Karpas-422 (cell line): Measurements from ENCODE around the gene TWIST2. TPM values are rescaled to one million over a fixed set of nuclear protein-coding genes. Genes with fewer than 3 reads are reported as not detected.
A peak's percentile ranks its signal among the peaks of the same experiment; 100 is the strongest.

Experiments used
- DNase-seq: peaks from one replicate; pipeline ENCODE4 v3.0.0-alpha.2; 2015
- H2AFZ ChIP-seq: fragments of 200-600 bp; sonication (generic); 2 replicates; pipeline ENCODE4 v1.6.1; 2014; ENCODE audit warnings: antibody characterized with exemption, low read length, mixed read lengths
- H3K27ac ChIP-seq: fragments of 200-600 bp; sonication (generic); 2 replicates; pipeline ENCODE4 v1.5.1; 2014; ENCODE audit warnings: mild to moderate bottlenecking, low read length, moderate library complexity
- H3K27me3 ChIP-seq: fragments of 200-600 bp; sonication (generic); 2 replicates; pipeline ENCODE4 v1.6.1; 2014; ENCODE audit warnings: low read length, mixed read lengths
- H3K36me3 ChIP-seq: fragments of 200-600 bp; sonication (generic); 2 replicates; pipeline ENCODE4 v1.6.1; 2014; ENCODE audit warnings: low read length, mixed read lengths; ENCODE audit not compliant: insufficient read depth
- H3K4me1 ChIP-seq: fragments of 200-600 bp; sonication (generic); 2 replicates; pipeline ENCODE4 v1.6.1; 2014; ENCODE audit warnings: mild to moderate bottlenecking, low read length, mixed read lengths
- H3K4me2 ChIP-seq: fragments of 200-600 bp; sonication (generic); 2 replicates; pipeline ENCODE4 v1.6.1; 2014; ENCODE audit warnings: low read length, low read depth, mild to moderate bottlenecking; ENCODE audit not compliant: poor library complexity, severe bottlenecking
- H3K4me3 ChIP-seq: fragments of 200-600 bp; sonication (generic); 2 replicates; pipeline ENCODE4 v1.5.1; 2014; ENCODE audit warnings: mild to moderate bottlenecking, antibody characterized with exemption, low read length, mixed read lengths
- H3K79me2 ChIP-seq: fragments of 200-600 bp; sonication (generic); 2 replicates; pipeline ENCODE4 v1.6.1; 2014; ENCODE audit warnings: mild to moderate bottlenecking, low read length, mixed read lengths
- H3K9ac ChIP-seq: fragments of 200-600 bp; sonication (generic); 2 replicates; pipeline ENCODE4 v1.6.0; 2014; ENCODE audit warnings: low read length
- H3K9me2 ChIP-seq: fragments of 200-600 bp; sonication (generic), shearing (Covaris generic); replicated peaks from 2 replicates; pipeline ENCODE4 v1.6.0; 2014; ENCODE audit warnings: mild to moderate bottlenecking, low read length, moderate library complexity; ENCODE audit not compliant: insufficient read depth
- H3K9me3 ChIP-seq: fragments of 300-700, 200-600 bp; sonication (generic); 2 replicates; pipeline ENCODE4 v1.6.1; 2014; ENCODE audit warnings: low read length, mixed read lengths
- H4K20me1 ChIP-seq: fragments of 200-600 bp; sonication (generic); 2 replicates; pipeline ENCODE4 v1.6.1; 2014; ENCODE audit warnings: mild to moderate bottlenecking, antibody characterized with exemption, low read length, low read depth; ENCODE audit not compliant: insufficient read depth
- total RNA-seq: library from RNA; depleted of rRNA; stranded (reverse); fragments of >200 nt; shearing (Covaris generic); gene quantifications from 2 replicates; pipeline ENCODE4 v1.2.3, GENCODE V29; 2014; ENCODE audit warnings: low replicate concordance

The TWIST2 gene
- total RNA-seq, 1 experiment from 2014 or later: 0.67 TPM

DNA sequence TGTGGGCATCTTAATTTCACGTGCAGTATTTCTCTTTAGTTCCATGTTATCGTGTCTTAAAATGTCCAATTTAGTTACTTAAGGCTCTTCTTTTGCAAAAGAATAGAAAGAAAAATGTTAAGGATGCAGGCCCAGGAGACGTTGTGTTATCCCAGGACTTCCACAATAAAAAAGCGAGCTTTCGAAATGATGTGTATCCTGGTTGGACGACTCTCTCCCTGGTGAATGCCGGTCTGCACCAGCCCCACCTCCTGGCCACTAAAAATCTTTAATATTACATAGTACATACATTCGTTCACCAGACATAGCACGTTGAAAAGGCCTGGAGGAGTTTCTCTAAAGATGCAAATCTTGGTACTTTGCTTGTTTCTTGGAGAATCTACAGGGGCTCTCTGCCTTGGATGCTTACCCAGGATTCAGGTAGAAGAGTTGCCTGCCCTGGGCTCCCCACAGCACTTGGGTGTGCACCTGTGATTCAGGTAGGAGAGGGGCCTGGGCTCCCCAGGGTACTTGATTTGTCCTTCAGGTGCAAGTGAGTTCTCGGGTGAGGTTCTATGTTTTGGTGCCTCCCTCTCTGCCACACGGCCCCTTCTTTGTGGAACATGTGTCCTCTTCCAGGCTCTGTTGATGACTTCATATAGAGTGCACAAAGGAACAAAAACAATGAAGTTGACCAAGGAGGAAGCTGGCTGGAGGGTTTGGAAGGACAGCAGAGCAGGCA is 26.6 kb downstream of the TWIST2 start:
- Histone ChIP-seq H3K9ac (no peak overlapping the region), H3K27me3 (no peaks in the 10 kb centered on the region), H3K27ac (no peak overlapping the region), H3K79me2 (no peaks in the 10 kb centered on the region), H3K4me2 (no peak overlapping the region), H4K20me1 (no peaks in the 10 kb centered on the region), H3K9me3 (no peaks in the 10 kb centered on the region), H3K4me3 (no peak overlapping the region), H3K4me1 (no peaks in the 10 kb centered on the region), H2AFZ (no peak overlapping the region), H3K36me3 (no peaks in the 10 kb centered on the region), H3K9me2 (no peaks in the 10 kb centered on the region)
- no peak for DNase-seq

DNA sequence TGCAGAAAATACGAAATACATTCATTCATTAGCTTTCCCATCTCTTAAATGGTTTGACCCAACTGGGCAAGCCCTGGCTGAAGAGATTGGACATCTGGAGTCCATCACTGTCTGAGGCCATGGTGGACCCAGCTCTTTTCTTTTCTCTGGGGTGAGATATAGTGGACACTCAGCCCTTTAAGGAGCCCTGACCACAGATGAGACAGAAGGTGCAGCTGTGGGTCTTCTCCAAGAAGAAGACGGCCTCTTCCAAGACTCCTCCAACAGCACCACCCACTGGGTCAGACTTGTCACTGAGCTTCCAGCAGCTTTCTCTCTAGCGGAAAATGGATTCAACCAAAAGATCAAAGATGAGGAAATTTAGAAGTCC is 27.2 kb downstream of the TWIST2 start:
- Histone ChIP-seq H3K9me3 (no peaks in the 10 kb centered on the region), H3K9ac (no peak overlapping the region), H3K4me2 (no peak overlapping the region), H3K4me3 (no peak overlapping the region), H3K27me3 (no peaks in the 10 kb centered on the region), H2AFZ (no peak overlapping the region), H3K27ac (no peak overlapping the region), H4K20me1 (no peaks in the 10 kb centered on the region), H3K4me1 (no peaks in the 10 kb centered on the region), H3K9me2 (no peaks in the 10 kb centered on the region), H3K79me2 (no peaks in the 10 kb centered on the region), H3K36me3 (no peaks in the 10 kb centered on the region)
- DNase-seq: peak; percentile 78

DNA sequence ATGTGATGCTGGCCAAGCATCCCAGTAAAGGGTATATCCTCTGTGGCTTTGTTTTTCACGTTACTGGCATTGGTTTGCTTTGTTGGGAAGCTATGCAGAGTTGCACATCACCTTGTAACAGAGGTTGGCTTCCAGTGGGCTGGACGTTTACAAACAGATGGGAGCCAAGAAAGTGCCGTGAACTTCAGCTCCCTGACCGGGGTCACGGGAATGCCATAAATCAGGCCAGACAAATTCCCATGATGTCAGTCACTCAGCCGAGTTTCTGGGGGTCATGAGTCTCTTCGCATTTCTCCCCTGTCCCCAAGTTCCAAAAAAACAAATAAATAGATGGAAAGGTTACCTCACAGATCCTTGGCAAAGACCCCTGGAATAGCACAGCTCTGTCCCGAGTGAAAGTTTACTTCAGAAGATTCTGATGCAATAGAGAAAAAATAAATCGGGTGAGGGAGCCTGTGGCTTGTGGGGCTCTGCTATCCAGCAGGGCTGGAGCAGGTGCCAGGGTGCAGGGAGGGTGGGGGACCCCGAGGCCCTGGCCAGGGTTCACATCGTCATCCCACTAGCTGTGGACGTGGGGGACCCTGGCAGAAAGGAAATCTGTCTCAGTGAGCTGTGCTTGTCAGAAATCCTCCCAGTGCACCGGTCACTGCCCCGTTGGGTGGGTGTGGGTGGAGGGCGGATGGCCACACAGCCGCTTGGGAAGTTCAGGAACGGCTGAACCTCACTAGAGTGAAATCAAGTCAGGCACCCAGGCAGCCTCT is 27.8 kb downstream of the TWIST2 start:
- no peaks in the 10 kb centered on the region for H3K27me3 ChIP-seq
- H3K4me2 ChIP-seq: no peak overlapping the region
- no peaks in the 10 kb centered on the region for H3K9me3 ChIP-seq
- no peaks in the 10 kb centered on the region for H3K9me2 ChIP-seq
- no peak for DNase-seq
- H3K36me3 ChIP-seq: no peaks in the 10 kb centered on the region
- no peak overlapping the region for H3K9ac ChIP-seq
- no peaks in the 10 kb centered on the region for H3K4me1 ChIP-seq
- H3K79me2 ChIP-seq: no peaks in the 10 kb centered on the region
- no peak overlapping the region for H3K27ac ChIP-seq
- no peak overlapping the region for H3K4me3 ChIP-seq
- no peaks in the 10 kb centered on the region for H4K20me1 ChIP-seq
- H2AFZ ChIP-seq: no peak overlapping the region

DNA sequence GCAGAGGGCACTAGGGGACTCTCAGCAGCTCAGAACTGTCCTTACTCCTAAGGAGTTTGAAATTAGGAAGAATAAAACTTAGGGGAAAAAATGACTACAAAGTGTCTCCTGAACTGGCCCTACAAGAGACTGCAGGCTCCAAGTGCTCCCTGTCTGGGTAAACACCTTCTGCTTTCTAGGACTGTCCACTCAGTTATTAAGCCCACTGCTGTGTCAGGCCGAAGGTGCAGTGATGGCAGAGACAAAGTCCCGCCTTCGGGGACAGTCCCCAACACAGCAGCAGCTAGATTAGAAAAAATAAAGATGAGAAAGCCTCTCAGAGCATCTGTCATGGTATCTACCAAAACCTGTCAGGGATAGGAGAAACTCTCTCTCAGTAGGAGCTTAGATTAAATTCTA is 28.3 kb downstream of the TWIST2 start:
- Histone ChIP-seq H3K4me3 (no peak overlapping the region), H3K9me2 (no peaks in the 10 kb centered on the region), H3K9ac (no peak overlapping the region), H3K36me3 (no peaks in the 10 kb centered on the region), H3K4me2 (no peak overlapping the region), H3K79me2 (no peaks in the 10 kb centered on the region), H3K9me3 (no peaks in the 10 kb centered on the region), H3K4me1 (no peaks in the 10 kb centered on the region), H4K20me1 (no peaks in the 10 kb centered on the region), H3K27me3 (no peaks in the 10 kb centered on the region), H3K27ac (no peak overlapping the region), H2AFZ (no peak overlapping the region)
- DNase-seq: no peak

DNA sequence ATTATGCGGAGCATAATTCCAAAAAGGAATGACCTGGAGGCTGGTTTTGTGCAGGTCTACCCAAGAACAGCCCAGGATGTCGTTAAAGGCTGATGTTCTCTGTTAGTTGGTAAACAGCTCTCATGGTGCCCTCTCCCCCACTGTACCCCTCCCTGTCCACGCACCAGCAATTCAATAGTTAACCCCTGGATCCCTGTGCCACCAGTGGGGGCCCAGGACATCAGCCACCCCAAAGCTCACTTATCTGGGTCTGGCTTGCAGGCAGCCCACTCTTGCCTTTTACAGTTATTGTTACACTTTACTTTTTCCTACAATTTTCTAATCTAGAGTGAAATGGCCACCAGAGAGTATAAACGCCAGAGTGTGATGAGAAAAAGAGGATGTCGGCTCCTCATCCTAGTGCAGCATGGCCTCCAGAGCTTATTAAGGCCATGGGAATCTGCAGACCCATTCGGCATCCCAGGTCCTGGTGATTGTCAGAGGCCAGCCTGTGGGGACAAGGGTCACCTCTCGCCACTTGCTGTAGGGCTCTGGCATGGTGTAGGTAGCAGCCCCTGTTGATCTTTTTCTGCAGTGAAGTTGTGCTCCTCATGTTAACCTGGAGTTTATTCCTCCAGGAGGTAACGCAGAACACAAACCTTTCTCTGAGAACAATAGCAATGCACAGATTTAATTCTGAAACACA is 30.3 kb downstream of the TWIST2 start:
- H3K9me2 ChIP-seq: no peaks in the 10 kb centered on the region
- no peaks in the 10 kb centered on the region for H3K36me3 ChIP-seq
- no peak overlapping the region for H3K9ac ChIP-seq
- no peak overlapping the region for H3K4me3 ChIP-seq
- H4K20me1 ChIP-seq: no peaks in the 10 kb centered on the region
- no peak overlapping the region for H3K27ac ChIP-seq
- H2AFZ ChIP-seq: no peak overlapping the region
- no peaks in the 10 kb centered on the region for H3K79me2 ChIP-seq
- H3K27me3 ChIP-seq: no peaks in the 10 kb centered on the region
- H3K4me2 ChIP-seq: no peak overlapping the region
- no peaks in the 10 kb centered on the region for H3K9me3 ChIP-seq
- no peaks in the 10 kb centered on the region for H3K4me1 ChIP-seq
- DNase-seq: no peak

DNA sequence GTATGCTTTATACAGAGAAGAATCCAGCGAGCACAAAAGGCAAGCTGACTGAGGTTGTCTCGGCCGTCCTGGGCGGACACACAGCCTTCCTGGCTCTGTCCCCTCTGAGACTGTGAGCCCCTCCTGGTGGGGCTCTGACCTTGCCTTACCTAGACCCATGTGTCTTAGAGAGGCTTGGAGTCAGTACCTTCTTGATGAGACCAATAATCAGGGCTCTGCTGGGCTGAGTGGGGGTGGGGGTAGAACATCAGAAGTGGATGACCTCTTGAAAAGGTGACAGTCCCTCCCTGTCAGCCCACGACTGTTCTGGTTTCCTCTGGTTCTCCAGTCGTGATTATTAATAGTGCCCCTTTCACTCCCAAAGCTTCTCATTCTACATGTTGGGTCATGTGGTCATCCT is 31.2 kb downstream of the TWIST2 start:
- Histone ChIP-seq H3K4me2 (no peak overlapping the region), H3K79me2 (no peaks in the 10 kb centered on the region), H3K9ac (no peak overlapping the region), H3K4me3 (no peak overlapping the region), H3K9me3 (no peaks in the 10 kb centered on the region), H3K9me2 (no peaks in the 10 kb centered on the region), H3K36me3 (no peaks in the 10 kb centered on the region), H3K27ac (no peak overlapping the region), H3K4me1 (no peaks in the 10 kb centered on the region), H2AFZ (no peak overlapping the region), H3K27me3 (no peaks in the 10 kb centered on the region), H4K20me1 (no peaks in the 10 kb centered on the region)
- no peak for DNase-seq

DNA sequence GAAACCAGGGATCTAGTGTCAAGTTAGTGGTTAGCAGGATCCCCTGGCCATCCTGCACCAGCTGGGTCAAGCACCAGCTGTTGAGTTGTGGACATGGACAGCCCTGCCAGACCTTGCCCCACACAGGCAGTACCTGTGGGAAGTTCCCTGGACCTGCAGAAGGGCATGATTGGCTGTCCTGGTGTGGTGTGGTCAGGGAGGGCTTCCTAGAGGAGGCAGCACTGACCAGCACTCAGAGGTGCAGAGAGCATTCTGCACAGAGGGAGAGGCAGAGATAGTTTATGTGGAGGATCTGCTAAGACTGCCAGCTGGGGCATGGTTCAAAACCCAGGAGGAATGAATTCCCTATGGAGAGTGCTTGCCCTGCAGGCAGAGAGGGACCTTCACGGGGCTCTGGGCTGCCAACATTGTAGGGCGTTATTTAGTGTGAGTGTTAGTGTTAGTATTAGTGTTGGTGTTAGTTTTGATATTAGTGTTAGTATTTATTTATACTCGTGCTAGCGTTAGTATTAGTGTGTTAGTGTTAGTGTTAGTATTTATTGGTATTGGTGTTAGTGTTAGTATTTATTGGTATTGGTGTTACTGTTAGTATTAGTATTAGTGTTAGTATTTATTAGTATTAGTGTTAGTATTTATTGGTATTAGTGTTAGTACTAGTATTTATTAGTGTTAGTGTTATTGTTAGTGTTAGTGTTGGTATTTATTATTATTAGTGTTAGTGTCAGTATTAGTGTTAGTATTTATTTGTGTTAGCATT is 31.9 kb downstream of the TWIST2 start:
- DNase-seq: no peak
- no peak overlapping the region for H3K4me2 ChIP-seq
- H3K4me3 ChIP-seq: no peak overlapping the region
- no peak overlapping the region for H3K9ac ChIP-seq
- no peaks in the 10 kb centered on the region for H3K36me3 ChIP-seq
- no peaks in the 10 kb centered on the region for H3K4me1 ChIP-seq
- H3K79me2 ChIP-seq: no peaks in the 10 kb centered on the region
- no peak overlapping the region for H3K27ac ChIP-seq
- no peaks in the 10 kb centered on the region for H3K9me2 ChIP-seq
- no peaks in the 10 kb centered on the region for H3K27me3 ChIP-seq
- H2AFZ ChIP-seq: no peak overlapping the region
- H4K20me1 ChIP-seq: no peaks in the 10 kb centered on the region
- H3K9me3 ChIP-seq: no peaks in the 10 kb centered on the region
